ENCODE measurements around the gene AHRR. TPM values are rescaled to one million over a fixed set of nuclear protein-coding genes. Genes with fewer than 3 reads are reported as not detected.

The AHRR gene
- total RNA-seq, 2 donors from 2014 or later: 0.26 to 0.33 TPM

DNA sequence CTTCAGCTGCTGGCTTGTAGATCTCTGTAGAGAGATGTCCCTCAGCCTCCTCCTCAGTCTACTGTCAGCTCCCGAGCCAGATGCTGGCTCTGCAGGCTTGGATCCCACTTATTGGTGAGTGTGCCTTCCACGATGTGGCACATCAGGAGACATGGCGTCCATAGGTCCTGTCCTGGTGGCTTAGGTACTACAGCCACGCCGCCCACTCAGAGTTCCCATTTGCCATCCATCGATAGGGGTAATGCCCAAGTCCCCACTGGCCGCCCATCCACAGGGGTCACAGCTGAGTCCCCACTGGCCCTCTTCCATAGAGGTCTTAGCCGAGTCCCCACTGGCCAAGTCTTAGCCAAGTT lies 138.7 kb downstream of the AHRR start:
- peaks cover 0 to 11% of the 10 kb centered on the region in 2 donors for H3K36me3 ChIP-seq (replicated peaks in 1 of 2; ENCODE audit: insufficient read depth in 1 of 2, low read depth in 2 of 2)
- DNase-seq (peak in 1 of 4 donors; percentile 10), ATAC-seq (no peak)
- no peaks in the 10 kb centered on the region for H3K27me3 ChIP-seq
- no peak overlapping the region for H3K4me3 ChIP-seq
- TF ChIP-seq, protein P1, sequence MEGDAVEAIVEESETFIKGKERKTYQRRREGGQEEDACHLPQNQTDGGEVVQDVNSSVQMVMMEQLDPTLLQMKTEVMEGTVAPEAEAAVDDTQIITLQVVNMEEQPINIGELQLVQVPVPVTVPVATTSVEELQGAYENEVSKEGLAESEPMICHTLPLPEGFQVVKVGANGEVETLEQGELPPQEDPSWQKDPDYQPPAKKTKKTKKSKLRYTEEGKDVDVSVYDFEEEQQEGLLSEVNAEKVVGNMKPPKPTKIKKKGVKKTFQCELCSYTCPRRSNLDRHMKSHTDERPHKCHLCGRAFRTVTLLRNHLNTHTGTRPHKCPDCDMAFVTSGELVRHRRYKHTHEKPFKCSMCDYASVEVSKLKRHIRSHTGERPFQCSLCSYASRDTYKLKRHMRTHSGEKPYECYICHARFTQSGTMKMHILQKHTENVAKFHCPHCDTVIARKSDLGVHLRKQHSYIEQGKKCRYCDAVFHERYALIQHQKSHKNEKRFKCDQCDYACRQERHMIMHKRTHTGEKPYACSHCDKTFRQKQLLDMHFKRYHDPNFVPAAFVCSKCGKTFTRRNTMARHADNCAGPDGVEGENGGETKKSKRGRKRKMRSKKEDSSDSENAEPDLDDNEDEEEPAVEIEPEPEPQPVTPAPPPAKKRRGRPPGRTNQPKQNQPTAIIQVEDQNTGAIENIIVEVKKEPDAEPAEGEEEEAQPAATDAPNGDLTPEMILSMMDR (IDR thresholded peaks at IDR 0.05): no peak
- no peak for TF ChIP-seq POLR2A (IDR thresholded peaks at IDR 0.05)
- WGBS, 2 donors: 83 to 98% methylated on average over 6 to 8 of the region's 8 CpGs
- intact Hi-C loops (cut with DNase I): no loop called here
- H3K4me1 ChIP-seq: peaks cover 11% of the 10 kb centered on the region
- H3K9me3 ChIP-seq: no peaks in the 10 kb centered on the region
- no peak overlapping the region for H3K27ac ChIP-seq

DNA sequence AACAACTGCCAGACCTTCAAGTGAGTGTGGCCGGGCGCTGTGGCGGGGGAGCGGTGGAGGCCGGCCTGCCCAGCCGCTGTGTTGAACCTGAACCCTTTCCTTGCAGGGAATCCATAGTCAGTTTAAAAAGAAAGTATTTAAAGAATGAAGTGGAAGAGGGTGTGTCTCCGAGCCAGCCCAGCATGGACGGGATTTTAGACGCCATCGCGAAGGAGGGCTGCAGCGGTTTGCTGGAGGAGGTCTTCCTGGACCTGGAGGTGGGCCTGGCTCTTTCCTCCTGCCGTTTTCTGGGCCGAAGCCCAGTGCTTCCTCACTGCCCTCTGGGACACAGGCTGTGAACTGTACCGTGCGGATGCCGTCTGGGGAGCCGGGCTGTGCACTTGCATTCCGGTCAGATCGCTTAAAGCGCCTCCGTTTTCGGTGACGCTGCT lies 140.6 kb downstream of the AHRR start:
- no peak for ATAC-seq
- Histone ChIP-seq H3K9me3 (no peaks in the 10 kb centered on the region), H3K4me3 (no peak overlapping the region), H3K27ac (no peak overlapping the region), H3K27me3 (no peaks in the 10 kb centered on the region), H3K36me3 (replicated peaks in 1 of 2; ENCODE audit: insufficient read depth in 1 of 2, low read depth in 2 of 2) (peaks cover 0 to 9% of the 10 kb centered on the region in 2 donors), H3K4me1 (peaks cover 11% of the 10 kb centered on the region)
- DNase-seq: peak in 2 of 4 donors; percentile 1 to 7
- 94 to 97% methylated on average over 24 of the region's 24 CpGs for WGBS, 2 donors
- TF ChIP-seq, protein P1 (IDR thresholded peaks at IDR 0.05): no peak
- TF ChIP-seq POLR2A (IDR thresholded peaks at IDR 0.05): no peak
- intact Hi-C loops (cut with DNase I): no loop called here

DNA sequence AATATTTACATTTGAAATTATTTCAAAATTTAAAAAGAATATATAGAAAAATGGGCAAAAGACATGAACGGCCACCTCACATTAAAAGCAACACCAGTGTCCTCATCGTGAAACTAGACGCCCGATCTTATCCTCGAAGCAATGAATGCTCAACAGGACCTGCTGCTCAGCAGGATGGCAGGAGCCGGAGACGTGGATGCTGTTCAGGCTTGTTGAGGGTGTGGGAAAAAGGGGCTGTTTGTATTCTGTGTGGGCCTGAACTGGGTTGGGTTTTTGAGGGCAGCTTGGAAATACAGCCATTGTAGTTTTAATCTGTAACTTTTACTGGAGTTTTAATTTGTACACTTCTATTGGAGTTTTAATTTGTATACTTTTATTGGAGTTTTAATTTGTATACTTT lies 141.8 kb downstream of the AHRR start:
- intact Hi-C loops (cut with DNase I): no loop called here

DNA sequence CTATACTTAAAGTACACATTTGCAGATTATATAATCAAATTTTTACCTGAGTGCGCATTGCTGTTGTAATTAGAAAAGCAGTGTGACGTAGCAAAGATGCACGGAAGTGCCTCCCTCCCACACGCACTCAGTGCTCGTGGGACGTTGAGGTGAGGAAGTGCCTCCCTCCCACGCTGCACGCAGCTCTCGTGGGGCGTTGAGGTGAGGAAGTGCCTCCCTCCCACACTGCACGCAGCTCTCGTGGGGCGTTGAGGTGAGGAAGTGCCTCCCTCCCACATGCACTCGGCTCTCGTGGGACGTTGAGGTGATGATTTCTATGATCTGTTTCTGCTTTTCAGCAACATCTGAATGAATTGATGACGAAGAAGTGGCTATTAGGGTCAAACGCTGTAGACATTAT lies 142.4 kb downstream of the AHRR start:
- Histone ChIP-seq H3K9me3 (no peaks in the 10 kb centered on the region), H3K4me1 (peaks cover under 1% of the 10 kb centered on the region), H3K27me3 (no peaks in the 10 kb centered on the region), H3K4me3 (no peak overlapping the region), H3K27ac (no peak overlapping the region), H3K36me3 (replicated peaks in 1 of 2; ENCODE audit: insufficient read depth in 1 of 2, low read depth in 2 of 2) (peaks cover 0 to 8% of the 10 kb centered on the region in 2 donors)
- TF ChIP-seq, protein P1 (IDR thresholded peaks at IDR 0.05): no peak
- no peak for TF ChIP-seq POLR2A (IDR thresholded peaks at IDR 0.05)
- intact Hi-C loops (cut with DNase I): no loop called here
- ATAC-seq (no peak), DNase-seq (peak in 1 of 4 donors; percentile 2)
- WGBS, 2 donors: 77 to 92% methylated on average over 18 of the region's 18 CpGs

More for the DNA sequence above, 141.8 kb downstream of the AHRR start:
- Histone ChIP-seq H3K4me1 (peaks cover 7% of the 10 kb centered on the region), H3K4me3 (no peak overlapping the region), H3K9me3 (no peaks in the 10 kb centered on the region), H3K27me3 (no peaks in the 10 kb centered on the region), H3K27ac (no peak overlapping the region), H3K36me3 (replicated peaks in 1 of 2; ENCODE audit: insufficient read depth in 1 of 2, low read depth in 2 of 2) (peaks cover 0 to 8% of the 10 kb centered on the region in 2 donors)
- TF ChIP-seq, protein P1 (IDR thresholded peaks at IDR 0.05): no peak
- no peak for TF ChIP-seq POLR2A (IDR thresholded peaks at IDR 0.05)
- WGBS, 2 donors: 82% methylated on average over 7 of the region's 7 CpGs
- ATAC-seq (no peak), DNase-seq (no peak)

DNA sequence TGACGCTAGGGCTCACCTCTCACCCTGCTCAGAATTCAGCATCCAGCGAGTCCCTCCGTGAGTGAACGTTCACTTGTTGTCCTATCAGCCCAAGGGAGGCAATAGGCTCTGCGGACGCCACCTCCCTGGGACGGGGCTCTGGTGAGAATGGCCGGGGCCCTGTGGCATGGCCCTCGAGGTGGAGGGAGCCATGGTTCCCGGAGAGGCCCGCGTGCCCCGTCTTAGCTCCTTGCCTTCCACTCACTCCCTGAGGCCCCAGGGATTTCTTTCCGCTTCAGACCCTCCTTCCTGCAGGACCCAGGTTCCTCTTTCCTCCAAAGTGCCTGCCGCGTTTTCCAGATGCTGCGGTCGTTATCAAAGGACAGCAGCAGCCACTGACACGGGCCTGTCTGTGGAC lies 142.9 kb downstream of the AHRR start:
- Histone ChIP-seq H3K9me3 (no peaks in the 10 kb centered on the region), H3K4me1 (no peaks in the 10 kb centered on the region), H3K4me3 (no peak overlapping the region), H3K27ac (no peak overlapping the region), H3K36me3 (replicated peaks in 1 of 2; ENCODE audit: insufficient read depth in 1 of 2, low read depth in 2 of 2) (peaks cover 0 to 8% of the 10 kb centered on the region in 2 donors), H3K27me3 (no peaks in the 10 kb centered on the region)
- DNase-seq (peak in 1 of 4 donors; percentile 6), ATAC-seq (no peak)
- no peak for TF ChIP-seq POLR2A (IDR thresholded peaks at IDR 0.05)
- 92 to 95% methylated on average over 19 of the region's 19 CpGs for WGBS, 2 donors
- intact Hi-C loops (cut with DNase I): no loop called here
